Frontal cortex (tissue), 4 donors: ENCODE results near the gene WDR38. TPM values are rescaled to one million over a fixed set of nuclear protein-coding genes. Genes with fewer than 3 reads are reported as not detected.

Experiments
- DNase-seq, 2 donors: peaks; one replicate each; pipeline ENCODE4 v3.0.0; 2012; ENCODE audit warnings: low spot score in 2 of 2
- FAIRE-seq: peaks from 2 replicates; lab custom pipeline; 2012; peaks lifted over from hg19 to GRCh38; lab: Jason Lieb, UNC
- total RNA-seq: library from RNA; depleted of rRNA; stranded (reverse); fragments of >200 nt; gene quantifications from one replicate; pipeline ENCODE4 v1.2.3, GENCODE V29; 2014
- donor health status: control.
- donor health status: control.
- donor health status: control.

Gene WDR38, protein sequence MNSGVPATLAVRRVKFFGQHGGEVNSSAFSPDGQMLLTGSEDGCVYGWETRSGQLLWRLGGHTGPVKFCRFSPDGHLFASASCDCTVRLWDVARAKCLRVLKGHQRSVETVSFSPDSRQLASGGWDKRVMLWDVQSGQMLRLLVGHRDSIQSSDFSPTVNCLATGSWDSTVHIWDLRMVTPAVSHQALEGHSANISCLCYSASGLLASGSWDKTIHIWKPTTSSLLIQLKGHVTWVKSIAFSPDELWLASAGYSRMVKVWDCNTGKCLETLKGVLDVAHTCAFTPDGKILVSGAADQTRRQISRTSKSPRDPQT
- not detected for total RNA-seq

DNA sequence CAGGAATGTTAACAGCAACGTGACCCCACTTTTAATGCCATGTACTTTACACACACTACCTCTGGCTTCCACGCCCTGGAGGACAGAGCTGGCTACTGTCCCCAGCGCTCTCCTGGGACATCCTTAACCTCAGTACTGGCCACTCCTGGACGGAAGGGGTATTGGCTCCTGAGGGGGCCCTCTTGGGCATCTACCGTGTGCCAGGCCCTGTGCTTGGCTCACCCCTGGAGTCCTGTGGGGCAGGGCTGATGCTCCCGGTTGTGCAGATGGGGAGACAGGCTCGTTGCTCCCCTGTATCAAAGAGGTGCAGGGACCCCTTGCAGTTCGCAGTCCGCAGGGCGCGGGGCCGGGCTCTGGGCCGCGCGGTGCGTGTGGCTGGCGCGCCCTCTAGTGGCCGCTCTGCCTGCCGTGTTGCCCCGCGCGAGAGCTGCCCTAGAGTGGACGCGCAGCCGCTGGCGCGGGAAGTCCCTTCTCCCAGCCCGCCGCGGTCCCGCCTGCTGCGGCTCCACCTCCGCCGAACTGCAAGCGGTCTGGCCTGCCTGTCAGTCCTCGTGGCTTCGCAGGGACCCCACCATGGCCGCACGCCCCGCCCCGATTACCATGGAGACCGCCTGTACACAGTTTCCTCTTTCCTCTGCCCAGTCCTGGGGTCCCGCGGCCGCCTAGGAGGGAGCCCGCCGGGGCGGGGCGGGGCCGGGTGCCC, at the start of gene WDR38:
Gene WDR38 (plus strand): TSS at position 632 of the 703 bp plus-strand sequence. CDS start 72 bp downstream, outside the sequence.
- FAIRE-seq = no peak
- DNase-seq = peak; percentile 86 to 92

DNA sequence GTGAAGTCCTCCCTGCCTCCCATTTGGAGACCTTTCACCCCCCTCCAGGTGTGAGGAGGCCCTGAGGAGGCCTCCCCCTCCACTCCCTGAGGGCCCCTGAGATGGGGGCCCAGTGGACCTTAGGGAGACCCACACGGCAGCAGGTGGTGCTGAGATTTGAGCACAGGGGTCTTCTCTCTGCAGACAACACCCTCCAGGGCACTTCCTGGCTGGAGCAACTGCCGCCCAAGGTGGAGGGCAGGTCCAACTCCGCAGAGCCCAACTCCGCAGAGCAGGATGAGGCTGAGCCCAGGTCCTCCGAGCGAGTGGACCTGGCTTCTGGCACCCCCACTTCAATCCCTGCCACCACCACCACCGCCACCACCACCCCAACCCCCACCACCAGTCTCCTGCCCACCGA, 49.3 kb upstream of the WDR38 start:
- FAIRE-seq = no peak
- DNase-seq = no peak

DNA sequence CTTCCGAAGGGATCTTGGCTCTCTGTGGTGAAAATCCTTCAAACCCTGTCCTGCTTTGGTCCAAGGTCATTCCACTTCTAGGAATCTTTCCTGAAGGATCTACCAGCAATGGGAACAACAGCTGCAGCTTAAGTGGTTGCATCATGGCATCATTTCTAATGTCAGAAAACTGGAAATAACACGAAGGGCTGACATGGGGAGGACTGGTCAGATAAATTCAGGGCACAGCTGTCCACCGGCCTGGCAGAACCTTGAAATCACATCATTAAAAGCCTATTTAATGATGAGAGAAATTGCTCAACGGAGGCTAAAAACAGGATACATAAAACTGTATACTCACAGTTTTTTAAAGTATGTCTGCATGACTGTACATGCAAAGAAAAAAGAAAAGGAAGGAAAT, 48.1 kb upstream of the WDR38 start:
- no peak for FAIRE-seq
- no peak for DNase-seq

DNA sequence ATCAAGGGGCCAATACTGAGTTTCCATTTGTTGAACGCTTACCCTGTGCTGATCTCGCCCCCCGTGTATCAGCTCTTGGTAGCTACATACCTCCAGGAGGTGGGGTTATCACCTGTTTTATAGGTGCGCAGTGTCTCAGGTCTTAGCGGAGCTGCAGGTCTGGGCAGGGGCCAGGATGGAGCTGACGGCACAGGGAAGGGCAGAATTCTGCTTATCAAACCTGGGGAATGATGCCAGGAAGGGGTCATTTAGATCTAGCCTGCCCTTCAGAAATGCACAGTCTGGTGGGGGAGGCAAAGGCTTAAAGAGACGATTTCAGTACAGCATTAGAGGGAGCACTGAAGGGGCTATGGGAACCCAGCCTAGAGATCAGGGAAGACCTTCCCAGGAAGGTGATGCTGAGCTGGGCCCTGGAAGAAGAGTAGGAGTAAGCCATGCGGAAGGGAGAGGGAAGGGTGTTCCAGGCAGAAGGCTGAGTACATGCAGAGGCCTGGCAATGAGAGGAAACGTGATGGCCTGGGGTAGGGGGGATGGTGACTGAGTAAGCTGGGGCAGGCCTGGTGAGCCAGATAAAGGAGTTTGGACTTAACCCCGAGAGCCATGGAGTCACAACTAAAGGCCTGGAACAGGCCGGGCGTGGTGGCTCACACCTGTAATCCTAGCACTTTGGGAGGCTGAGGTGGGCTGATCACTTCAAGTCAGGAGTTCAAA, 44.9 kb upstream of the WDR38 start:
- FAIRE-seq (no peak), DNase-seq (no peak)

DNA sequence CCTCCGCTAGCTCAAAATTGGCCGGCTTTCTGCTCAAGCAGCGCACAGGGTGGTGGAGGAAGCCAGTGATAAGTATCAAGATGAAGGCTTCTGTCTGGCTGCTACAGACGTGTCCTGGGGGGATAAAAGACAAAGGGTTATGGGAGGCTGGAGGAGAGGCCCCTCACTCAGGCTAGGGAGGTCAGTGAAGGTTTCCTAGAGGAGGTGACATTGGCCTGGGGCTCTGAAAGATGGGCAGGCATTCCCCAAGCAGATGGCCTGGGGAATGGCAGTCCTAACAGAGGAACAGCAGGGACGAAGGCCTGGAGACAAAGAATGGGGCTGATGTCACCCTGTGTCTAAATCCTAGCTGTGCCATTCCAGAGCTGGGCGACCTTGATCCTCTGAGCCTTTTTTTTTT, 44.0 kb upstream of the WDR38 start:
- FAIRE-seq (no peak), DNase-seq (no peak)

DNA sequence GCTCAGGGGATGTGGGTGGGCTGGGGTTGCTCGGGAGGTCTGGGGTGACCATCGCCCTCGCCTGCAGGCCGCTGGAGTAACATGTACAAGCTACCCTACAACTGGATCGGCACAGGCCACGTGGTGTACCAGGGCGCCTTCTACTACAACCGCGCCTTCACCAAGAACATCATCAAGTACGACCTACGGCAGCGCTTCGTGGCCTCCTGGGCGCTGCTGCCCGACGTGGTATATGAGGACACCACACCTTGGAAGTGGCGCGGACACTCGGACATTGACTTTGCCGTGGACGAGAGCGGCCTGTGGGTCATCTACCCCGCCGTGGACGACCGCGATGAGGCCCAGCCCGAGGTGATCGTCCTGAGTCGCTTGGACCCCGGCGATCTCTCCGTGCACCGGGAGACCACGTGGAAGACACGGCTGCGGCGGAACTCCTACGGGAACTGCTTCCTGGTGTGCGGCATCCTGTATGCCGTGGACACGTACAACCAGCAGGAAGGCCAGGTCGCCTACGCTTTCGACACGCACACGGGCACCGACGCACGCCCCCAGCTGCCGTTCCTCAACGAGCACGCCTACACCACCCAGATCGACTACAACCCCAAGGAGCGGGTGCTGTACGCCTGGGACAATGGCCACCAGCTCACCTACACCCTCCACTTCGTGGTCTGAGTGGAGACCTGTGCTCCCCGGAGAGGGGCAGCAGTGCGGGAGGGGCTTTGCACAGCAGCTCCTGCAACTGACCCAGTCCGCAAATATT, 43.3 kb upstream of the WDR38 start:
- FAIRE-seq (no peak), DNase-seq (no peak)

DNA sequence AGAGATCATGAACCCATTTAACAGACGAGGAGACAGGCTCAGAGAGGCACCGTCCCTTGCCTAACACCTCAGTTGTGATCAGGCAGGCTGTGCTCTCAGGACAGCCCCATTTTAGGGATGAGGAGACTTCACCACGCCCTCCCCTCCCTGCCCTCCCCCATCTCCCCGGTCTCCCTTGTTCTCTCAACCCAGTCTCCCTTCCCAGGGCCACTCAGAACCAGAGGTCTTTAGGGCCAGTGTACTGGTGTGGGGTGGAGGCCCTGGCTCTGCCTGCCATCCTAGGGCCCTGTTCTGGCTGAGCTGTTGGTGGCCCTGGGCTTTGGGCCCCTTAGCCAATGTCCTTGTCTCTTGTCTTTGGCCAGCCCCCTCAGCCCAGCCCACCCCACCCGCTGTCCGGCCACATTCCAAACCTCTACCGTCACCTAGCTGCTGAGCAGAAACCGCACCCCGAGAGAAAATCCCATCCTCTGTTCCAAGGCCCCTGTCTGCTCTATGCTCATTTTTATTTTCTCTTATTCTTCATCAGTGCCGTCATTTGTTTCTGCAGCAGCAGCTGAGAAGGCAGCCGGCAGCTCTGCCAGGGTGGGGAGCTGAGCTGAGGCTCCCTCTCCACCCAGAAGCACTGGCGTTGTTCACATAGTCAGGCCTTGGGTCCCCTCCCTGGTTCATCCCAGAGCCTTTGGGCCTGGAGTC, 42.5 kb upstream of the WDR38 start:
- FAIRE-seq (no peak), DNase-seq (no peak)

DNA sequence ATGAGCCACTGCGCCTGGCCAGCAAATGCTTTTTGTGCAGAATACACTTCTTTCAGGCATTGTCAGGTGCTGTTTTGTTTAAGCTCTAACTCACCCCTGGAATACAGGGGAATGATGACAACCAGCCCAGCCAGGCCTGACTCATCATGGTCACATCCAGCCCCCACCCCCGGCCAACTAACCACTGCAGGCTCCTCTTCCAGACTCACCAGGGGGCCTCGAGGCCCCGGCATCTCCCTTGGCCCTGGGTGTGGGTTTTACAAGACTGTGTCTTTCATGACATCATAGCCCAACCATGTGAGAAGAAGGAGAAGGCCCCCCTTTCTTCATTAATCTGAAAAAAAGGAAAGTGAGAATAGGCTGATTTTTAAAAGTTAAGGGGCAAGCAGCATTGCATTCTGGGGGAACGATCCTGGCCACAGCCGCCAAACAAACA, 40.8 kb upstream of the WDR38 start:
- FAIRE-seq (no peak), DNase-seq (no peak)

DNA sequence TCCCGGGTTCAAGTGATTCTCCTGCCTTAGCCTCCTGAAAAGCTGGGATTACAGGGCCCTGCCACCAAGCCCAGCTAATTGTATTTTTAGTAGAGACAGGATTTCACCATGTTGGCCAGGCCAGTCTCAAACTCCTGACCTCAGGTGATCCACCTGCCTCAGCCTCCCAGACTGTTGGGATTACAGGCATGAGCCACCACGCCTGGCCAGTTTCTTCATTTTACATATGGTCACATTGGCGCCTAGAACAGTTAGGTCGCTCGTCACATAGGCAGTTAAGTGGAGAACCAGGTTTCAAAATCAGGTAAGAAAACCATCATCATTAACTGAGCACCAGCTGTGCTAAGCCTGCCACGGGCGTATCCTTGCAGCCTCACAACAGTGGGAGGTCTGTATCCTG, 40.2 kb upstream of the WDR38 start:
- FAIRE-seq (no peak), DNase-seq (no peak)

DNA sequence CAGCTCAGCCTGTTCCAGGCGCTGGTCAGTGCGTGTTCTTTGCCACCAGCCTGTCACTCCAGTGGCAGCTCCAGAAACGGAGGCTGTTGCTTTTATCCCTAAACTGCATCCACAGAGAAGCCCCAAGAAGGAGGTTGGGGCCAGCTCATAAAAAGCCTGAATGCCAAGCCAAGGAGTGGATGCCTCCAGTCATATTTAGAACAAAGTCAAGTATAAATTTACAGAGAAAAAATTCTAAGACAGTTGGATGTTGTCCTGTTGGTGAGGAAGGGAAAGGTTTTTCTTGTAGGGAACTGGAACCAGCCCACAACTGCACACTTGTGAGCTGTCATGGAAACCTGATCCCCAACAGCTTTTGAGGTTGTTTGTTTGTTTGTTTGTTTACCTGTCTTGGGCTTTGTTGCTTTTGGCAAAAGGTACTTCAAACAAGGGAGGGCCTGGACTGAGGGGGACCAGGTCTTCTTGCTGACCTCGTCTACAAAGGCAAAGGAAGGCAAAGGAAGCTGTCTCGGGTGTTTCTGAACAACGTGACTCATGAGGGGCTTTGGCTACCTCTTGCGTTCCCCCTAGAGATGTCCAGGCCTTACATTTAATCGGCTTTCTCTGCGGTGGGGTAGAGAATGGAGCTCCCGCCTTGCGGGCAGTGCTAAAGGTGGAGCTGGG, 39.6 kb upstream of the WDR38 start:
- FAIRE-seq (no peak), DNase-seq (no peak)

DNA sequence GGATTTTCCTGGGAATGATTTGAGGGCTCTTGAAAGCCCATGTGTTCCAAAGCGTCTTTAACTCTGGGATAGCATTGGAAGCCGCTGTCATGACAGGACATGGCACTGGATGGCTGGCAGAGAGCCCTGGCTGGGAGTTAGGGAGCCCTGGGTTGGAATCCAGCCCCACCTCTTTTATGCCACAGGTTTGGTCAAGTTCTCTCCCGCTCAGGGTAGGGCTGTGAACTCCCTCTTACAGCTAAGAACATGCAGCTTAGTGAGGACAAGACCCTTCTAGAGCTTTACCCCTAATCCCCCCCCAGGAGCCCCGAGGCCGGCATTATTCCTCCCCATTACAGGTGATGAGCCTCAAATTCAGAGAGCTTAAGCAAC, 39.1 kb upstream of the WDR38 start:
- no peak for DNase-seq
- no peak for FAIRE-seq

DNA sequence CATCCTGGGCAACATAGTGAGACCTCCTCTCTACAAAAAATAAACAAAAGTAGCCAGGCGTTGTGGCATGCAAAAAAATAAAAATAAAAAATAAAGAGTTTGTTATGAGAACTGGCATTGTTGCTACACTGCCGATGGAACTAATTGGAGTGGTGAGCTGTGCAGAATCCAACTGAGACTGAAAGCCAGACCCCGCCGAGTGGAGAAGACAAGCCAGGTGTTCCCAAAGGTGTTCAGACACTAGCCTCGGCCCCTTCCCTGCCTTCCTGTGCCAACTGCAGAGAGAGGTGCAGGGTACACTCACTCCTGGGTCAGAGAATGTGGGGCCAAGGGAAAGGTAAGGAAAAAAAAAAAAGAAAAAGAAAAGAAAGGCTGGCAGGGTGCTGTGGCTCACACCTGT, 37.7 kb upstream of the WDR38 start:
- FAIRE-seq (no peak), DNase-seq (no peak)

DNA sequence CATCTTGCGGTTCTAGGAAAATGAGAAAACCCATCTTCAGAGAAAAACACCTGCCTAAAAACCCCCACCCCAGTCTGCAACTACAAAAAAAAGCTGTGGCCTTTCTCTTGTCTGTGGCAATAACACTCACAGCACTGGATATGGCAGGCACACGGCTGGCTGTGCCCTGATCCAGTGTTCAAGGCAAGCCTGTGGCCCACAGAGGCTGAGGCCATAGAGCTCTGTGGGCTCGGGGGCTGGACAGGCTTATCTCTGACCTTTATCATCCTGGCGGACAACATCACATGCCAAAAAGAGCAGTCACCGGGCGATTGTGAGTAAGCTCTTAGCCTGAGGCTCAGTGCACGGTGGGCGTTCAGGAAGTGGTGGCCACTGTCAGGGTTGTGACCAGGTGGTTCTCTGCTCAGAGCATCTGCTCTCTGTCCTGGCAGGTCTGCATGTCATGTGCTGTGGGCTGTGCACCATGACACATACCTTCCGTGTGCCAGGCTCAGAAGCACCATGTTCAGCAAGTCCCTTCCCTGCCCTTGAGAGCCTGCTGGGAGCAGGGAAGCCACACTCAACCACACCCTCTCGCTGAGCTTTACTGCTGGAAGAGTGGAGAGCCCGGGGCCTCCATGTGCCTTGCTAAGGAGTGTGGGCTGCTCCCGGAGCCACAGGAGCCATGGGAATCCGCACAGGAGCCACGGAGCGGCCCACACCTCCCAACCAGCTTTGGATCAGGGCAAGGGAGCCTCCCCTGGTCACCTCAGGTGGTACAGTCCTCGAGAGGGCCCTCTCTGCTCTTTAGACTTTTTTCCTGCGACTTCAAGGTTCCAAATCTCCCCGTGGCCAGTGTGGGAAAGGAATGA, 34.6 kb upstream of the WDR38 start:
- DNase-seq (no peak), FAIRE-seq (no peak)

DNA sequence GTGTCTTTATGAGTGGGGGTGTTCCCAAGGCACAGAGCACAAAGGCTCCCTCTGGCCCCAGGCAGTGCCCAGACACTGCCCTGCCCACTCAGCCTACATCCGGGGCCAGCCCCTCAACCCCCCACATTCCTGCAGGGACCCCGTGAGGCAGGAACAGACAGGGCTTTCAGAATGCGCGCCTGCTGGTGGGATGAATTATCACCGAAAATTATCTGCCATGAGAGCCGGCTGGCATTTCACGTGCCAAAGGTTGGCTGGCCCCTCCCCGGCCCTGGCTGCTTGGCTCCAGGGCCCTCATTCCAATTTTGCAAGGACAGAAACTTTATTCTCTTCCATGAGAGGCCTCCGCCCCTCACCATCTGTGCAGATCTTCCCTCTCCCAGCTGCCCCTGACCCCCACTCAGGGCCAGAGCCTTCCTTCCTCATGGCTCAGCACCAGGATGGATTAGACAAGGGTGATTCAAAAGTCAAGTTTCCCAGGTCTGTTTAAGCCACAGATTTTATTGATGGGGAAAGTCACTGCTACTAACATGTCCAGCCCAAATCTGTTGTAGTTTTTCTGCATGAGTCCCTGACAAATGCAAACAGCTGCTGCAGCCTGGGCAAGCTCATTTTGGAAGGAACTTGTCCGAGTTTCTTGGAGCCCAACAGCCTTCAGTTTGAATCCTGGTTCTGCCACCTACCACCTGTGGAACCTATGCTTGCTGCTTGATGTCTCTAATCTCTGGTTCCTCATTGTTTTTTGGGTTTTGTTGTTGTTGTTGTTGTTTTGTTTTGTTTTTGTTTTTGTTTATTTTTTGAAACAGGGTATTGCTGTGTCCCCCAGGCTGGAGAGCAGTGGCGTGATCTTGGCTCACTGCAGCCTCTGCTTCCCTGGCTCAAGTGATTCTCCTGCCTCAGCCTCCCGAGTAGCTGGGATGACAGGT, 32.3 kb upstream of the WDR38 start:
- no peak for FAIRE-seq
- DNase-seq = no peak

DNA sequence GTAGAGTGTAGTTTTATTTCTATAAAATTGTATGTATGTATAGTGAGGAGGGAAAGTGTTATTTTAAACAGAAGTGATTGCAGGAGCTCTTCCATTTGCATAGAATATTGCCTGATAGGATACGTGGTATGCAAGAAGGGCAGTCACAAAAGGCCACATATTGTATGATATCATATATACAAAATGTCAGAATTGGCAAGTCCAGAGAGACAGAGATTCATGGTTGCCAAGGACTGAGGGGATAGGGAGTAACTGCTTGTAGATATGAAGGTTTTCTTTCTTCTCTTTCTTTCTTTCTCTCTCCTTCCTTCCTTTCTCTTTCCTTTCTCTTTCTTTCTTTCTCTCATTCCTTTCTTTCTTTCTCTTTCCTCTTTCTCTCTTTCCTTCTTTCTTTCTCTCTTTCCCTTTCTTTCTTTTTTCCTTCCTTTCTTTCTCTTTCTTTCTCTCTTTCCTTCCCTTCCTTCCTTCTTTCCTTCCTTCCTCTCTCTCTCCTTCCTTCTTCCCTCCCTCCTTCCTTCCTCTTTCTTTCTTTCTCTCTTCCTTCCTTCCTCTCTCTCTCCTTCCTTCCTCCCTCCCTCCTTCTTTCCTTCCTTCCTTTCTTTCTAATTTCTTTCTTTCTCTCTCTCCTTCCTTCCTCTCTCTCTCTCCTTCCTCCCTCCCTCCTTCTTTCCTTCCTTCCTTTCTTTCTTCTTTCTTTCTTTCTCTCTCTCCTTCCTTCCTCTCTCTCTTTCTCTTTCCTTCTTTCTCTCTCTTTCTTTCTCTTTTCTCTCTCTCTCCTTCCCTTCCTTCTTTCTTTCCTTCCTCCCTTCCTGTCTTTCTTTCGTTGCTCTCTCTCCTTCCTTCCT, 24.5 kb upstream of the WDR38 start:
- no peak for FAIRE-seq
- DNase-seq = no peak

DNA sequence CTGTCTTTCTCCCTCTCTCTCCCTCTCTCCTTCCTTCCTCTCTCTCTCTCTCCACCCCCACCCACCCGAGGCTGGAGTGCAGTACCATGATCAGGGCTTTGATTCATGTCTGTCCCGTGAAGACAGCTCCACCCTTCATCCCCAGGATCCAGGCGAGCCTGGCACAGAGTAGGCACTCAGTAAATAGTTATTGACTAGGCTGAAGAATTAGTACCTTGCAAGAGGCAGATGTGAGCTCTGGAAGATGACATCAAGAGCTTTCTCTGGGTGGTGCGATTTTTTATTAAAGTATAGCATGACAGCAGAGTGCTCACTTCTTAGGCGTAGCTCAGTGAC, 24.0 kb upstream of the WDR38 start:
- no peak for DNase-seq
- no peak for FAIRE-seq

DNA sequence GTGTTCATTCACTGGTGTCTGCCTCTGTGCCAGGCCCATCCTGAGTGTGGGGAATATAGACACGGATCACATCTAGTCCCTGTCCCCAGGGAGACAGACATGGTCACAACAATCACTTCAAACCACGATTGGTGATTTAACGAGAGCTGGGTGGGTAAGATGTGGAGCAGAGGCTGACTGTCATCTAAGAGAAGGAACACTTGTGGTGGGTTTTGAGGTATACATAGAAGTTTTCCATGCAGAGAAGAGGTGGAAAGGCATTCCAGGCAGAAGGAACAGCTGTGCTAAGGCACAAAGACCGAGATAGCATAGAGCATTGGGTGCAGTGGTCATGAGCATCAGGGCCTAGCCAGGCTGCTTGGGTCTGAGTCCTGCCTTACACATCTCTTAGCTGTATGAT, 22.7 kb upstream of the WDR38 start:
- FAIRE-seq = no peak

More for the DNA sequence above, 22.7 kb upstream of the WDR38 start:
- no peak for DNase-seq
